DOHH2 (cell line): ENCODE data around the gene SYT7.

Experiments used
- EZH2phosphoT487 ChIP-seq: fragments of 200-600 bp; sonication (generic); IDR thresholded peaks from 2 replicates; pipeline ENCODE4 v1.6.1; 2017; ENCODE audit warnings: borderline replicate concordance, mild to moderate bottlenecking, antibody characterized with exemption, low read length, moderate library complexity, mixed read lengths
- TF ChIP-seq, protein P1 (sequence below): fragments of 200-600 bp; sonication (generic); IDR thresholded peaks from one replicate; pipeline ENCODE4 v1.5.1; 2014; ENCODE audit warnings: antibody characterized with exemption, mild to moderate bottlenecking, low read depth, low read length; ENCODE audit not compliant: poor library complexity, severe bottlenecking

DNA sequence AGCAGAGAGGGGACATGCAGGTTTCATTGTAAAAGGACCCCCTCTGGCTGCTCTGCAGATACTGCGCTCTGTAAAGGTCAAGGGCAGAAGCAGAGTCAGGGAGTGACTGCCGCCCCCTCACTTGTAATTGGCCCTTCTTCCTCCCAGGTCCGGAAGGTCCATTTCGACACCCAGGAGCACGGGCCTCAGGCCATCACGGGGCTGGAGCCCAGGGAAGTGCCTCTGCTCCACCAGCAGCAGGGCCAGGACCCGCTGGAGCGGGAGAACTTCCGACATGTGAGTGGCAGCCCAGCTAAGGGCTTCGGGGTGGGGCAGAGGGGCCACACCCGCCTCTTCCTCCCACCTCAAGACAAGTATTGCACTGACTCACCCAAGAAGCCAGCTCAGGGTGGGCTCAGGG lies 96.3 kb downstream of the SYT7 start:
- TF ChIP-seq, protein P1, sequence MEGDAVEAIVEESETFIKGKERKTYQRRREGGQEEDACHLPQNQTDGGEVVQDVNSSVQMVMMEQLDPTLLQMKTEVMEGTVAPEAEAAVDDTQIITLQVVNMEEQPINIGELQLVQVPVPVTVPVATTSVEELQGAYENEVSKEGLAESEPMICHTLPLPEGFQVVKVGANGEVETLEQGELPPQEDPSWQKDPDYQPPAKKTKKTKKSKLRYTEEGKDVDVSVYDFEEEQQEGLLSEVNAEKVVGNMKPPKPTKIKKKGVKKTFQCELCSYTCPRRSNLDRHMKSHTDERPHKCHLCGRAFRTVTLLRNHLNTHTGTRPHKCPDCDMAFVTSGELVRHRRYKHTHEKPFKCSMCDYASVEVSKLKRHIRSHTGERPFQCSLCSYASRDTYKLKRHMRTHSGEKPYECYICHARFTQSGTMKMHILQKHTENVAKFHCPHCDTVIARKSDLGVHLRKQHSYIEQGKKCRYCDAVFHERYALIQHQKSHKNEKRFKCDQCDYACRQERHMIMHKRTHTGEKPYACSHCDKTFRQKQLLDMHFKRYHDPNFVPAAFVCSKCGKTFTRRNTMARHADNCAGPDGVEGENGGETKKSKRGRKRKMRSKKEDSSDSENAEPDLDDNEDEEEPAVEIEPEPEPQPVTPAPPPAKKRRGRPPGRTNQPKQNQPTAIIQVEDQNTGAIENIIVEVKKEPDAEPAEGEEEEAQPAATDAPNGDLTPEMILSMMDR, result no peak
- no peak for TF ChIP-seq EZH2phosphoT487
